ENCODE results near the gene TIMM13.

TIMM13 gene

DNA sequence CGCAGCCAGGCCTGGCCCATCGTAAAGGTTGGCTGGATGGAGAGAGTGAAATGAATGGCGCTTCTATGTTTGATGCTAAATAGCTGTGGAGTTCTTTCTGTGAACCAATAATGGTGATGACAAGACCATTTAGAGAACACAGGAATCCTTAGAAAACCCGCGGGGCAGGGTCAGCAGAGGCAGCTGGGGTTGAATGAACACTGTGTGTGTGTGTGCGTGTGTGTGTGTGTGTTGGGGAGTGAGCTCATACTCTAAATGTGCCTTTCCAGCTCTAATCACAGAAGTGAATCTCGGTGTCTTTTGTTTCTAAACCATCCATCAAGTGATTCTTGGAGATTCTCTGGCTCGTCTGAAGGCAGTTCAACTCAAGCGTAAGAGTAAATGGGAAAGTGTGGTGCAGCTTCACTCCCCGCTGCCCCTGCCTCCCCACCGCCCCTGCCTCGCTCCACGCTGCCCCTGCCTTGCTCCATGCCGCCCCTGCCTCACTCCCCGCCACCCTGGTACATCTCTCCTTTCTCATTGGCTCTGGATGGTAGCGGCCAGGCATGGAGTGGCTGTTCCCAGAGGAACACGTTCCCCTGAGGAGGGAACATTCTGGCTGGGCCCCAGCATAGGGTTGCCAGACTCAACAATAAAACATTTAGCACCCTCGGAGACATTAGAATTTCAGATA lies 46.1 kb downstream of the TIMM13 start:
- no peak for DNase-seq (ENCODE audit: low read depth)
- TF ChIP-seq, protein P1, sequence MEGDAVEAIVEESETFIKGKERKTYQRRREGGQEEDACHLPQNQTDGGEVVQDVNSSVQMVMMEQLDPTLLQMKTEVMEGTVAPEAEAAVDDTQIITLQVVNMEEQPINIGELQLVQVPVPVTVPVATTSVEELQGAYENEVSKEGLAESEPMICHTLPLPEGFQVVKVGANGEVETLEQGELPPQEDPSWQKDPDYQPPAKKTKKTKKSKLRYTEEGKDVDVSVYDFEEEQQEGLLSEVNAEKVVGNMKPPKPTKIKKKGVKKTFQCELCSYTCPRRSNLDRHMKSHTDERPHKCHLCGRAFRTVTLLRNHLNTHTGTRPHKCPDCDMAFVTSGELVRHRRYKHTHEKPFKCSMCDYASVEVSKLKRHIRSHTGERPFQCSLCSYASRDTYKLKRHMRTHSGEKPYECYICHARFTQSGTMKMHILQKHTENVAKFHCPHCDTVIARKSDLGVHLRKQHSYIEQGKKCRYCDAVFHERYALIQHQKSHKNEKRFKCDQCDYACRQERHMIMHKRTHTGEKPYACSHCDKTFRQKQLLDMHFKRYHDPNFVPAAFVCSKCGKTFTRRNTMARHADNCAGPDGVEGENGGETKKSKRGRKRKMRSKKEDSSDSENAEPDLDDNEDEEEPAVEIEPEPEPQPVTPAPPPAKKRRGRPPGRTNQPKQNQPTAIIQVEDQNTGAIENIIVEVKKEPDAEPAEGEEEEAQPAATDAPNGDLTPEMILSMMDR (conservative IDR thresholded peaks at IDR 0.05; ENCODE audit: low read length), result no peak
- no peak overlapping the region for H3K4me3 ChIP-seq (ENCODE audit: low read length)

DNA sequence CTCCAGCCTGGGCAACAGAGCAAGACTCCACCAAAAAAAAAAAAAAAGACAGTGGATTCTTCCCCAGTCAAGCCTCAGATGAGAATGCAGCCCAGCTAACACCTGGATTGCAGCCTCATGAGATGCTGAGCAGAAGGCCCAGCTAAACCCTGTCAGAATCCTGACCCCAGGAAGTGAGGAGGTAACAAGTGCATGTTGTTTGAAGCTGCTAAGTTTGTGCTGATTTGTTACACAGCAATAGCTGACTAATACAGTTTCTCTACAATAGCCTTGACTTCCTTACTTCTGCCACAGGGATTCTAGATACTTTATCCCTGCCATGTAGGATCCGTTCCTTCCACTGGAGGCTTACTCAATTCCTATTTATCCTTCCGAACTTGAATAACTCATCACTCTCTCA lies 46.8 kb downstream of the TIMM13 start:
- H3K4me3 ChIP-seq (ENCODE audit: low read length), result no peak overlapping the region
- TF ChIP-seq, protein P1 (conservative IDR thresholded peaks at IDR 0.05; ENCODE audit: low read length), result no peak
- DNase-seq (ENCODE audit: low read depth), result no peak

DNA sequence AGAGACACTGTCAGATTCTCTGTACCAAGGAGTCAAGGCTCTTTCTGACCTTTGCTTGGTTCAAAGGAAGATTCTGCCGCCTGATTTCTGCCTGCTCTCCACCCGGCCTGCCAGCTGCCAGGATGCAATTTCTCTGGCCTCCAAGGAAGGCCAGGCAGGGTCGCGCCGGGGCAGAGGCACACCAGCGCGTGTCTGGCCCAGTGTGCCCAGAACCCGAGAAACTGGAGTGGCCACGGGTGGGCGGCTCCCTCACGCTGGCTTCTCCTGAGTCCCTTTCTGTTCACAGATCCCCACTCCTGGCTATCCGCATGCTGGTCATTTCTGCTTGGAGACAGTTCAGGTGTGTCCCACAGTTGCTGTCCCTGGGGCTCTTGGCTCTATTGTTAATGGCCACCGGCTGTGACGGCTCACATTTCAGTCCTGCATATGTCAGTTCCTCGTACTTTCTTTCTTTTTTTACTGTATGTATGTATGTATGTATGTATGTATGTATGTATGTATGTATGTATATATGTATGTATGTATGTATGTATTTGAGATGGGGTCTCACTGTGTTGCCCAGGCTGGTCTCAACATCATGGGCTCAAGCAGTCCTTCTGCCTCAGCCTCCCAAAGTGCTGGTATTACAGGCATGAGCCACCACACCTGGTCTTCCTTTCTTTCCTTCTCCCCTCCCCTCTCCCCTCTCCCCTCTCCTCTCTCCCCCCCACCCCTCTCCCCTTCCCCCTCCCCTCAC lies 50.4 kb downstream of the TIMM13 start:
- no peak for DNase-seq (ENCODE audit: low read depth)
- no peak overlapping the region for H3K4me3 ChIP-seq (ENCODE audit: low read length)
- TF ChIP-seq, protein P1 (conservative IDR thresholded peaks at IDR 0.05; ENCODE audit: low read length), result no peak
